NCI-H2029 (cell line): ENCODE measurements around the gene PCA3.

Experiments used
- DNase-seq: peaks from one replicate; lab custom pipeline; 2025; lab: John Stamatoyannopoulos, UW

Gene PCA3

GRCh38 chr9:76827296-76828080, 63.2 kb downstream of the PCA3 start:
- no peak for DNase-seq

- DNase-seq: no peak
Measured at GRCh38 chr9:76828447-76828846, 64.2 kb downstream of the PCA3 start.

GRCh38 chr9:76835571-76836283, 71.5 kb downstream of the PCA3 start:
- peak; percentile 40 for DNase-seq
